Stimulated activated CD4-positive, alpha-beta T cell treated with anti-CD3 and anti-CD28 coated beads, TNF-alpha, amount 100 ng/mL, for 1 hour (primary cell): ENCODE data around the gene SCO2.
"Not testable (repeated sequence)": the region's sequence is repeated elsewhere in the genome, so short reads cannot be mapped to it uniquely, and the experiment has no call there.

Experiments used
- DNase-seq, 3 donors: peaks; one replicate each; pipeline ENCODE4 v3.0.0-alpha.2; 2020; ENCODE audit warnings: low read depth in 3 of 3, low spot score in 1 of 3

SCO2 gene

DNA sequence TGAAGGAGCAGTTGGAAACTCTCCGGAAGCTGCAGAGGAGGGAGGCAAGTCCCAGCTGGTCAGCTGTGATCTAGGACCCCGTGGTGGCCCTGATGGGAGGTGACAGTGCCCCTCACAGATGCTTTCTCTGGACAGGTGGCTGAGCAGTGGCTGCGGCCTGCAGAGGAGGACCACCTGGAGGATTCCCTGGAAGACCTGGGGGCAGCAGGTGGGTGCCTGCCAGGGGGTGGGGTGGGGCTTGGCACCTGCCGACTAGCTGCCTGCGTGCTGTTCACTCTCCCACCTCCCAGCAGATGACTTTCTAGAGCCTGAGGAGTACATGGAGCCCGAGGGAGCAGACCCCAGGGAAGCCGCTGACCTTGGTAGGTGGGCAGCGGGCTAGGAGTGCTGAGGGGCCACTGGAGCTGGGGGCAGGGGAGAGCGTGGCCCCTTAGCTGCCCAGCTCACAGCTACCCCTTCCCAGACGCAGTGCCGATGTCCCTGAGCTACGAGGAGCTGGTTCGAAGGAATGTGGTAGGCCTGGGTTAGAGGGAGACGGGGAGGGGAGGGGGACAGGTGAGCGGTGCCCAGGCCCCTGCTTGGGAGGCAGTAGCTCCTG is 3.1 kb downstream of the SCO2 start:
- DNase-seq = no peak

DNA sequence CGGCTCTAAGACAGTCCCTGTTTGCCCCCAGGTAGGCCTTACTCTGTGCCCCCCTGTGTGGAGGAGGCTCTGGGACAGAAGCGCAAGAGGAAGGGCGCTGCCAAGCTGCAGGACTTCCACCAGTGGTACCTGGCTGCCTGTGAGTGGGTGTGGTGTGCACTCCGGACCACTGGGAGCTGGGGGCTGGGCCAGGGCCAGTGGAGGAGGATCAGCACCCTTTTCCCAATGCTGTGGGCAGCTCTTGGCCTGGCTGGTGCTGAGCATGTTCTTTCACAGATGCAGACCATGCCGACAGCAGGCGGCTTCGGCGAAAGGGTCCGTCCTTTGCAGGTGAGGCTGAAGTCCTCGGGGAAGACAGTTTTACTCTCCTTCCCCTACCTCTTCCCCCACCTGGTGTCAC is 3.7 kb downstream of the SCO2 start:
- no peak for DNase-seq

DNA sequence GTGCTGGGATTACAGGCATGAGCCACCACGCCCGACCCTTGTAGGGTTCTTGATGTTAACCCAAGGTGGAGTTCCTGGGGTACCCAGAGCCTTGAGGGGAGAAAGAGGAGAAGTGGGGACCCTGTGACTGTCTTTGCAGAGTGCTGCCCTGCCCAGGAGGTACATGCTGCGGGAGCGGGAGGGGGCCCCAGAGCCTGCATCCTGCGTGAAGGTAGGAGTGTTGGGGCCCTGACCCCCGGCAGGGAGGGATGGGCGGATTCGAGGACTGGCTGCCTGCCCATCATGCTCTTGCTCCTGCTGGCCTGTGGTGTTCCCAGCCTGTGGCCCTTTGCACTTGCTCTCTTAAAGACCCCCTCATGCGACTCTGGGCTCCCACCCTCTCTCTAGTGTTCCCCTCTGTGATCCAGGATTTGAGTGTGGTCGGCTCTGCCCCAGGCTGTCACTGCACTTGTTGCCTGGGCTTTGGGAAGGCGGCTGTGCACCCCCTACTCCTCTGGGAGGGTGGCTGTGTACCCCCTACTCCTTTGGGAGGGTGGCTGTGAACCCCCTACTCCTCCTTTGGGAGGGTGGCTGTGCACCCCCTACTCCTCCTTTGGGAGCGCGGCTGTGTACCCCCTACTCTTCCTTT is 4.5 kb downstream of the SCO2 start:
- DNase-seq = no peak

DNA sequence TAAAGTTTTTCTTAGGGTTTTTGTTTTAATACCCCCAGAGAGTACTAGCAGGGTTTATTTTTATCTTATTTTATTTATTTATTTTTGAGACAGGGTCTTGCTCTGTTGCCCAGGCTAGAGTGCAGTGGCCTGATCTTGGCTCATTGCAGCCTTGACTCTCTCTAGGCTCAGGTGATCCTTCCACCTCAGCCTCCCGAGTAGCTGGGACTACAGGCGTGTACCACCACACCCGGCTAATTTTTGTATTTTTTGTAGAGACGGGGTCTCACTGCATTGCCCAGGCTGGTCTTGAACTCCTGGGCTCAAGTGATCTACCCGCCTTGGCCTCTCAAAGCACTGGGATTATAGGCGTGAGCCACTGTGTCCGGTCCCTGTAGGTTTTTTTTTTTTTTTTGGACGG is 5.2 kb downstream of the SCO2 start:
- DNase-seq = not testable (repeated sequence)

DNA sequence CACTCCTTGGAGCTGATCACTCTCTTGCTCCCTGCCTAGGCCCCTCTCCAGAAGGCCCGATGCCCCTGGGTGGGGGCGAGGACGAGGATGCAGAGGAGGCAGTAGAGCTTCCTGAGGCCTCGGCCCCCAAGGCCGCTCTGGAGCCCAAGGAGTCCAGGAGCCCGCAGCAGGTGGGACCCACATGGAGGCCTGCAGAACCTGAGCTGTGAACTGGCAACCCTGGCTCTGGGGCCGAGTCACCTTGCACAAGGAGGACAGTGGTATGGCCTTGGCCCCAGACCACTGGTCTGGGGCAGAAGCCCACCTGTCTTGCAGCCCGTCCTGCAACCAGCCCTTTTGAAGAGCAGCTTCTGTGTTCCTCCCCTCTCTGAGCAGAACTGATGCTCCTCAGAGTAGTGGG is 6.2 kb downstream of the SCO2 start:
- no peak for DNase-seq

DNA sequence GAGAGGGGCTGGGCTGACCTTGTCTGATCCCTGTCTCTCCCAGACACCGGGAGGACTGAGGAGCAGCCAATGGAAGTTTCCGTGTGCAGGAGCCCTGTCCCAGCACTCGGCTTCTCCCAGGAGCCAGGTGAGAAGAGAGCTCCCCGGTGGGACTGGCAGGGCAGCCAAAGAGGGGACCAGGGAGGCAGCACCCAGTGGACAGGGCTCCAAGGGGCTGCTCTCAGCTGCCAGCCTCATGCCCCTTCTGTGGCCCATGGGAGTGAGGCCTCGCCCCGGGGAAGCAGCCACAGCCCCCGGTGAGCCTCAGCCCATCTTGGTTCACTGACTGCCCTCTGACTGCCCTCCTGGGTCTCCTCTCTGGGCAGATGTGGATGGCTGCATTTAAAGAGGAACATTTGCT is 6.8 kb downstream of the SCO2 start:
- no peak for DNase-seq

DNA sequence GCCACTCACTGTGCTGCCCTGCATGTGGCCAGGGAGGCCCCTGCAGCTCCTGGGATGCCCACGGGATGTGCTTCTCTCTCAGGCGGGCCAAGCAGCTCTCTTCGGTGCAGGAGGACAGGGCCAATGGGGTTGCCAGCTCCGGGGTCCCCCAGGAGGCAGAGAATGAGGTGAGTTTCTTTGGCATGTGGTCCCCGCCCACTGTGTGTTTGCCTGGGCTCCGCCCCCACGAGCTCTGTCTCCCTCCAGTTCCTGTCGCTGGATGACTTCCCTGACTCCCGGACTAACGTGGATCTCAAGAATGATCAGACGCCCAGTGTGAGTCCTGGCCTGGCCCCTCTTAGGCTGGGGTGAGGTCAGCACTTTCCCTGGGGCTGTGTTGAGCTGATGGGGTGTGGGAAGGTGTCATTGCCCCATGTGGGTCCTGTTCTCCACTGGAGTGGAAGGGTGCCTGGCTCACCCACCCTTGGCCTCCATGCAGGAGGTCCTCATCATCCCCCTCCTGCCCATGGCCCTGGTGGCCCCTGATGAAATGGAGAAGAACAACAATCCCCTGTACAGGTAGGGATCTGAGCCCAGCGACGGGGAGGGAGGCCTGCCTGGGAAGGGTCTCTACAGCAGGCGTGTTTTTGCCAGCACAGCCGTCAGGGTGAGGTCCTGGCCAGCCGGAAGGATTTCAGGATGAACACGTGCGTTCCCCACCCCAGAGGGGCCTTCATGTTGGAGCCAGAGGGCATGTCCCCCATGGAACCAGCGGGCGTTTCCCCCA is 7.7 kb downstream of the SCO2 start:
- no peak for DNase-seq

DNA sequence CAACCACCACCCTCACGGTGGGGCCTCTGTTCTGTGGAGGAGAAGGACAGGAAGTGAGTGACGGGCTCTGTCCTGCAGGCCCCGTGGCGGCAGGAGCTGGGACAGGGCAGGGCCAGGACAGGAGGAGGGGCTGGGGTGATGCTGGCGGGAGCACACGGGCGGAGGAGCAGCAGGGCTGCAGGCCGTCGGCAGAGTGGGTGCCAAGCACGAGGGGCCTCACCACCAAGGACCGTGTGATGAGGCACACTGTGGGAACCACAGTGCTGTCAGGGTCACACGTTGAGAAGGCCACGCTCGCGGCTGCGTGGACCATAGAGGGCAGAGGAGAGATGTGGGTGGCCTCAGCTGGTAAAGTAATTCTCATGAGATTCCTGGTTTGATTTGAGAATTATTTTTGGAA is 8.5 kb downstream of the SCO2 start:
- no peak for DNase-seq

DNA sequence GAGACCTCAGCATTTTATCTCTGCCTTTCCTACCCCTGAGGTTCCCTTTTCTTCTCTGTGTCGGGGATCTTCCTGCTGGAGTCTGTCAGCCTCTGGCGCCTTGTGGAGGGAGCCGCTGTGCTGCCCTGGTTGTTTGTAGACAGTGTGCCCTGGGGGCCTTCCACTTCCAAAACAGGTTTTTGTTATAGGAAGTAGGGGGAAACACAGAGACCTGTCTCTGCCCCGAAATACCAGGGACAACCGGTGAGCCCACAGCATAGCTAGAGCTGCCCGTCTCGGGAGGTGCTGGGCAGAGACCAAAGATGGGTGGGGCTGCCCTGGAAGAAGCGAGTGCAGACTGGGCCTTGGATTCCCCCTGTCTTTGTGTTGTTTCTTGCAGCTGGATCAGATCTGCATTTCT is 9.3 kb downstream of the SCO2 start:
- DNase-seq = no peak

DNA sequence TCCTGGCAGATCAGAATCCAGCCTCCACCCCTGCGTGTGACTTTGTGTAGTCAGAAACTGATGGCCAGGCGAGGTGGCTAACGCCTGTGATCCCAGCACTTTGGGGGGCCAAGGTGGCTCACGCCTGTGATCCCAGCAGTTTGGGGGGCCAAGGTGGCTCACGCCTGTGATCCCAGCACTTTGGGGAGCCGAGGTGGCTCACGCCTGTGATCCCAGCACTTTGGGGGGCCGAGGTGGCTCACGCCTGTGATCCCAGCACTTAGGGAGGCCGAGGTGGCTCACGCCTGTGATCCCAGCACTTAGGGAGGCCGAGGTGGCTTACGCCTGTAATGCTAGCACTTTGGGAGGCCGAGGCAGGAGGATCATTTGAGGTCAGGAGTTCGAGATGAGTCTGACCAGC is 12.2 kb downstream of the SCO2 start:
- DNase-seq = no peak

DNA sequence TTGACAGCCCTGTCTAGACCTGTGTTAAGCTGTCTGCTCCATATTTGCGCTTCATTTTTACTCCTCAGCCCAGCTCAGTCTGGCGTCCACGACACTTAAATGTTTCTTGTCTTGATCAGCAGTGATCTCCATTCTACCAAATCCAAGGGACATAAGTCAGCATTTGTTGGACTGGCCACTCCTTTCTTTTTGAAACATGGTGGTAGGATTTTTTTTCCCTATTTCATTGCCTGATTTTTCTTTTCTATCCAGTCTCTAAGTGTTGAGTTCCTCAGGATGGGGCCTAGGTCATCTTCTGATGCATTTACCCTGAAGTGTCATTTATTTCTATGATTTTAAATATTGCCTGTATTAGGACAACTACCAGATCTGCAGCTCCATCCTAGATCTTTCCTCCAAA is 16.5 kb downstream of the SCO2 start:
- DNase-seq = no peak

DNA sequence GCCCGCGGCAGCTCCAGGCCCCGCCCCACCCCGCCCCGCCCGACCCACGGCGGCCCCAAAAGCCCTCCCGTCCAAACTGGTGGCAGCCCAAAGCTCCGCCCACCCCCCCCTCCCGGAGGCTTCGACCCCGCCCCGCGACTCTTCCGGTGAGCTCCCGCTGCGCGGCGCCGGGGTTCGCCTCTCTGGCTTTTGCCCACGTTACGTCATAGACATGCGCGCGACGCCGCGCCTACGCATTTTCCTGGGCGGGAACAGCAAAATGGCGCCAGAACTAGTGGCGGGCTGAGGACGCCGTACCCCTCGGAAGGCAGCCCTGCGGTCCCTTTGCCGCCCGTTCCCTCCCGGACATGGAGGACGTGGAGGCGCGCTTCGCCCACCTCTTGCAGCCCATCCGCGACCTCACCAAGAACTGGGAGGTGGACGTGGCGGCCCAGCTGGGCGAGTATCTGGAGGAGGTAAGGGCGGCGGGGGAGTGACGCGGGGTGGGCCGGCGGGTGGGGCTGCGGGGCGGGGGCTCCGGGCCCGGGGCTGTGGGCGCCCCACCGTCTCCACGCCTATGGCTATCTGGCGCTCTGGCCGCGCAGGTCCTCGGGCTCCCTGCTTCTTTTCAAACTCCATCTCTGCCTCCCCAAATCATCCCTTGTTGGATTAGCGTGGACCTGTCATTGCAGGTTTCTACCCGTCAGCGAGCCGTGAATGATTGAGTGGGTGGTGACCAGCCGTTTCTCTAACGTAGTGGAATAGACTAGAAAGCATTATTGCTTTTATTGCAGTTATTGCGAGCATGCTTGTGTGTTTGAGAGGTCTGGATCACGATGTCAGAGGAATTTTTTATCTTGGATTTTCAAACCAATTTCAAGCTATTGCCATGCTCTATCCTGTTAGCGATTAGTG is 17.2 kb downstream of the SCO2 start, which contains the start of gene NCAPH2:
Gene NCAPH2 (plus strand): TSS at position 234 of the 894 bp plus-strand sequence. CDS start 114 bp downstream, at position 348.
- peak; percentile 93 to 98 (median 96) for DNase-seq

DNA sequence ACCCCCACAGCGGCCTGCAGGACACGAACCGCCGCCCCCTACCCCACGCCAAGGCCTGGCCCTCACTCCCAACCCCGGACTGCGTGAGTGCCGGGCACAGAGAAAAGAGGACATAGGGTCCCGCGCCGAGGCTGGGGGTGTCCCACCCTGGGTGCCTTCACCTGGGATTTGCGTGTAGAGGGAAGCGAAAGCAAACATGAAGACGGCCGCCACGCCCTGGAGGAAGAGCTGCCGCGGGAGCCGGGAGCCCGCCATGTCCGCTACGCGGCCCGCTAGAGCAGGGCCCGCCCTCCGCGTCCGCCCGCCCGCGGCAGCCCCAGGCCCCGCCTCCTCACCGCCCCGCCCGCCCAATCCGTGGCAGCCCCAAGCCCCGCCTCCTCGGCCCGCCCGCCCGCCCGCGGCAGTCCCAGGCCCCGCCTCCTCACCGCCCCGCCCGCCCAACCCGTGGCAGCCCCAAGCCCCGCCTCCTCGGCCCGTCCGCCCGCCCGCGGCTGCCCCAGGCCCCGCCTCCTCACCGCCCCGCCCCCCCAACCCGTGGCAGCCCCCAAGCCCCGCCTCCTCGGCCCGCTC is 17.9 kb downstream of the SCO2 start, which contains the start of gene LMF2:
Gene LMF2 (minus strand): TSS at position 282 of the 570 bp plus-strand sequence. CDS start 27 bp downstream, at position 255.
- DNase-seq = peak; percentile 90 to 96 (median 93)

DNA sequence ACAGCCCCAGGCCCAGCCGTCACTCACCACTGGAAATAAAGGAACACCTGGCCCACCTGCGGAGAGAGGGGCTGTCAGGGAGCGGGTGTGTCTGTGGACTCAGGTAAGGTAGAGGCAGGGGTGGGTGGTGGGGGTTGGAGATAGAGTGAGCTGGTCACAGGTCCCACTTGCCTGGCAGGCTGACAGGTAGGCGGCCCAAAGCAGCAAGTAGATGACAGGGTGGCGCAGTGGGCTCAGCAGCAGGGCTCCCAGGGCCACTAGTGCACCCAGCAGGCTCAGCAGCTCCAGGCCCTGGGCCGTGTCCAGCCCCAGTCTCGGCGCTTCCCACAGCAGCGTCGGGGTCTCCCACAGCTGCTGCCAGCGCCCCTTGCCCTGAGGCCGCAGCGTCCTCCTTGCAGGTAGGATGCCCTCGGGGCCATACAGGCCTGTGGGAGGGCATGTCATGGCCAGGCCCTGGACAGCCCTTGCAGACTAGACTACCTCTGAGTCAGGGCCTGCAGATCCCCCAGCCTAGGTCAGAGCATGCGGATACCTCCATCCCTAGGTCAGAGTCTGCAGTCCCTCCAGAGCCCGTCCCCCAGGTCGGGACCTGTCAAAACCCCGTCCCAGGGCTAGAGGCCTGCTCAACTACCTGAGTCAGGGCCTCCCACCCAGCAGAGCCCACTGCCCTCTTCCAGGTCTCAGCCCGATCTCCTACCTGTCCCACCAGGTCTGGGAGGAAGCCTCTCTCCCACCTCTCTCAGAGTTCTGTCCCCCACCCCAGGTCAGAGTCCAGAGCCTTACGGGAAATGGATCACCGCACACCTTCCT is 18.6 kb downstream of the SCO2 start:
- DNase-seq = no peak

DNA sequence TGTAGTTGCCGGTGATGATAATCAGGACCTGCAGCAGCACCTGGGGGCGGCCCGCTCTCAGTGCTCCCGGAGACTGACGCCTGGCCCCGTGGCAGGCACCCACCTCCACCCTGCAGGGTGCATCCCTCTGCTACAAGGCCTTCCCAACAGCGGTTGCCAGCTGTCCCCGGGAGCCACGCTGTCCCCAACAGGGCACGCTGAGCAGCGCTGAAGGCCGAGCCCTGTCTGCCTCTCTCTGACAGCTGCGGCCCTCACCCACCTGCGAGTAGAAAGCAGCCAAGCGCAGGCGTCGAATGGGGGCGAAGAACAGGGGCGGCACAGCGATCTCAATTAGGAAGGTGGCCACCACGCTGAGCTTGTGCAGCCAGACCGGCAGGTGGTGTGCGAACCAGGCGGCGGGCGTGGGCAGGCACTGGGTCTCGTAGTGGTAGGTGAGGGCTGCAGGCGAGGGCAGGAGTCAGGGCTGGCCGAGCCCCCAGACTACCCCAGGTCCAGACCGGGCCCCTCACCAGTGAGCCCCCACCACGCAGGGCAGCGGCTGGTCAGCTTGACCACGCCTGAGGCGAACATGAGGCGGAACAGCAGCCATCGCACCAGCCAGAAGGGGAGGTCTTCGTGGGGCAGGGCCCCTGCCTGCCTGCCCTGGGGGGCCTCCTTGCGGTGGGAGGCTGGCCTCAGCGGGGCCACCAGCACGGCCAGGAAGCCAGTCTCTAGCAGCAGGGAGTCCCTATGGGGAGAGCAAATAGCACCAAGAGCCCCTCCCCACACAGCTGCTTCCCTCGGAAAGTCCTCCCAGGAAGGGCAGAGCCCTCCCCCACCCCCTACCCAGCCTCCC is 19.4 kb downstream of the SCO2 start:
- DNase-seq = no peak

DNA sequence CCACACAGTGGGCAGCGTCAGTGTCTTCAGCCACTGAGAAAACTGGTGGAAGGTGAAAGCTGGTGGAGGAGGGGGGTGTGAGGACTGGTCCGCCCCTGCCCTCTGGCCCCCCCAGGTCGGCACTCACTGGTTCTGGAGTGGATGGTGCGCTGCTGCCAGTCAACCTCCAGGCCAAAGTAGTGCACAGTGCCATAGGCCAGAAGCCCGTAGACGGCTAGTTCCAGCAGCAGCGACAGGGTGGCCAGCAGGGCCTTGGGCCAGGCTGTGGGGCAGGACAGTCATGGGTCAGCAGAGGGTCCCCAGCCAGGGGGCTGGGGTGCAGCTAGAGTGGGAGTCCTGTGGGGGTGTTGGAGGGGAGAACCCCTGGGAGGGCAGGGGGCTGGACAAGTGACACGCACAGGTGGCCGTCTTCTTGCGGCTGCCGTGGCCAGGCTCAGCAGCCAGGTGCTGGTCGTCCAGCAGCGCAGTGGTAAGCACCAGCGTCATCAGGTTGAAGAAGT is 20.1 kb downstream of the SCO2 start:
- no peak for DNase-seq

DNA sequence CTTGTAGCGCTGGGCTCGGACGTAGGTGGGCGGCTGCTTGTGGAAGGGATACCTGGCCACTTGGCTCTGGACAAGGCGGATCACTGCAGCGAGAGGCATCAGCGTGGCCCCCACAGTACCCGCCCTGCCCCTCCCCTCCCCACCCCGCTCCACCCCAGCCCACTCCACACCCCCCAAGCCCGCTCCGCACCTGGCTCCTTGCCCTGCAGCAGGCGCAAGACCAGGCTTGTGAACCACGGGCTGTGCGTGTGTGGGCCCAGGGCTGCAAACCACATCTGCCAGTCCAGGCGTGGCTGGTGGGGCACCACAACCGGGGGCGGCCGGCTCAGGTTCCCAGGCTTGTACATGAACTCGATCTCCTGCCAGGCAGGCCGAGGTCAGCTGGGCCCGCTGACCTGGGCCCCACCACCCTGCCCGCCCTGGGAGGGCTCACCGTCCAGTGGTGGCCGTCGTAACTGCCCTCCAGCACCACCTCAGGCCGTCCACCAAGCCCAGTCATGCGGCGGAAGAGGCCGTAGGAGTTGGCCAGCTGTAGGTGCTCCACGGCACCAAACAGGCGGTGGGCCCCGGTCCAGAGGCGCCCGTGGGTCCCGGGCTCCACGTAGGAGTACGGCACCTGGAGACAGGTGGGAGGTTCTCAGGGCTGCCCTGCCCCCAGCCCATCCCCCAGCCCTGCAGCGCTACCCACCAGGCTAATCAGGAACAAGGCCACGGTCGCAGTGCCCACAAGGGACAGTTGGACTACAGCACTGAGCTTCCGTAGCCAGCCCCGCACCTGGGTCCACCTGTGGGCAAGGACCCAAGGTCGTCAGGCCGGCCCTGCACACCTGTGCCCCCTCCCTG is 20.8 kb downstream of the SCO2 start:
- no peak for DNase-seq
